ENCODE data around the gene GNL3L.
"Not testable (repeated sequence)": the region's sequence is repeated elsewhere in the genome, so short reads cannot be mapped to it uniquely, and the experiment has no call there.

Gene GNL3L

GRCh38 chrX:54564936-54565335 is 34.9 kb downstream of the GNL3L start:
- DNase-seq, result no peak

- no peak for DNase-seq
Observed at GRCh38 chrX:54570332-54570731, 40.3 kb downstream of the GNL3L start.

GRCh38 chrX:54572641-54573040 is 42.6 kb downstream of the GNL3L start:
- not testable (repeated sequence) for DNase-seq

DNA sequence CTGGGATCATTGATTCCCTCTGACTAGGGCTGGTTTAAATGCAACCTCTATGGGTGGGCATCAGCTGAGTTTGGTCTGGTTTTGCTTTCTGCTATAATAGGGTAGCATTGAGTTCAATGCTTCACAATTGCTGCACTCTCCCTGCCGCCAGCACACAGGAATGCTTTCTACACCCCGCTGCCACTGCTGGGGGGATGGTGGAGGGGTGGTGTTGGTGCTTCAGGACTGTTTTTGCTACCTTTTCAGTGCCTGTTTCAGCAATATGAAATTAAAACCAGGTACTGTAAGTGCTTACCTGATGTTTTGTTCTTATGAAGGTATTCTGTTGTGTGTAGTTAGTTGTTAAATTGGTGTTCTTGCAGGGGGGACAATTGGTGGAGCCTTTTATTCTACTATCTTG is 67.7 kb downstream of the GNL3L start:
- no peak for DNase-seq

DNA sequence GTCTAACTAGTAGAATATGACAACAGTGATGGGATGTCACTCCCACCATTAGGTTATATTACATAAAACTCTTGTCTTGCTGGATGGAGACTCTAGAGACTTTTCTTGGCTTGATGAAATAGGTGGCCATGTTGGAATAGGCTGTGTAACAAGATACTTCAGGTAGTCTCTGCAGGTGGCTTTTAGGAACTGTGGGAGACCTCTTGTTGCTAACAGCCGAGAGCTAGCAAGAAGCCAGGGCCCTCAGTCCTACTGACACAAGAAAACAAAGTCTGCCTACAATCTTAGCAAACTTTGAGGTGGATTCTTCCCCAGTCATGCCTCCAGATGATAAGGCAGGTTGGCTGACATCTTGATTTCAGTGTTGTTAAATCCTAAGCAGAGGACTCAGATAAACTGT is 72.5 kb downstream of the GNL3L start:
- DNase-seq, result no peak
